Keratinocyte (primary cell): ENCODE measurements around the gene STAT3. TPM values are rescaled to one million over a fixed set of nuclear protein-coding genes. Genes with fewer than 3 reads are reported as not detected.

Experiments
- DNase-seq: peaks from one replicate; pipeline ENCODE4 v3.0.0-alpha.2; 2011; ENCODE audit warnings: low read depth, missing footprints, low spot score
- FAIRE-seq: peaks from 2 replicates; lab custom pipeline; 2011; peaks lifted over from hg19 to GRCh38; lab: Jason Lieb, UNC
- H2AFZ ChIP-seq: 2 replicates; pipeline ENCODE4 v1.6.0; 2012; ENCODE audit warnings: low read length, control low read depth, inconsistent platforms; ENCODE audit not compliant: control insufficient read depth
- H3K27ac ChIP-seq: 2 replicates; pipeline ENCODE4 v1.5.1; 2011; ENCODE audit warnings: low read length; ENCODE audit not compliant: control insufficient read depth, insufficient read depth
- H3K27me3 ChIP-seq: 3 replicates; pipeline ENCODE4 v1.6.0; 2011; ENCODE audit warnings: low read length; ENCODE audit not compliant: control insufficient read depth, insufficient read depth; ENCODE audit errors: extremely low read depth
- H3K36me3 ChIP-seq, 2 experiments: 2 replicates in 1 of 2; 3 replicates in 1 of 2; pipeline ENCODE4 v1.5.1; 2011; ENCODE audit warnings: low read length in 2 of 2, mild to moderate bottlenecking in 1 of 2; ENCODE audit not compliant: control insufficient read depth in 2 of 2, insufficient read depth in 2 of 2; ENCODE audit errors: extremely low read depth in 1 of 2
- H3K4me1 ChIP-seq: 3 replicates; pipeline ENCODE4 v1.5.1; 2011; ENCODE audit warnings: low read length; ENCODE audit not compliant: control insufficient read depth, insufficient read depth; ENCODE audit errors: extremely low read depth
- H3K4me2 ChIP-seq: 3 replicates; pipeline ENCODE4 v1.6.0; 2011; ENCODE audit warnings: low read depth, low read length; ENCODE audit not compliant: control insufficient read depth, insufficient read depth; ENCODE audit errors: extremely low read depth
- H3K4me3 ChIP-seq, 3 experiments: fragments of 200-600 bp in 1 of 3; sonication (generic) in 1 of 3; 2 replicates in 2 of 3; 3 replicates in 1 of 3; pipeline ENCODE4 v1.5.1; 2011 to 2016; ENCODE audit warnings: low read length in 3 of 3, mild to moderate bottlenecking in 3 of 3, control low read depth in 2 of 3, inconsistent platforms in 1 of 3, low read depth in 1 of 3, mixed read lengths in 1 of 3, mixed run types in 1 of 3, moderate library complexity in 1 of 3; ENCODE audit not compliant: control insufficient read depth in 2 of 3, insufficient read depth in 2 of 3; ENCODE audit errors: extremely low read depth in 1 of 3
- H3K79me2 ChIP-seq: 2 replicates; pipeline ENCODE4 v1.6.0; 2012; ENCODE audit warnings: low read length; ENCODE audit not compliant: control insufficient read depth, insufficient read depth
- H3K9ac ChIP-seq: 3 replicates; pipeline ENCODE4 v1.6.0; 2011; ENCODE audit warnings: low read length; ENCODE audit not compliant: control insufficient read depth, insufficient read depth; ENCODE audit errors: extremely low read depth
- H3K9me1 ChIP-seq: 3 replicates; pipeline ENCODE4 v1.6.0; 2011; ENCODE audit warnings: low read length; ENCODE audit not compliant: control insufficient read depth, insufficient read depth; ENCODE audit errors: extremely low read depth
- H3K9me3 ChIP-seq: 2 replicates; pipeline ENCODE4 v1.5.1; 2012; ENCODE audit warnings: low read depth, low read length; ENCODE audit not compliant: control insufficient read depth
- H4K20me1 ChIP-seq: 3 replicates; pipeline ENCODE4 v1.6.0; 2011; ENCODE audit warnings: low read length; ENCODE audit not compliant: control insufficient read depth, insufficient read depth; ENCODE audit errors: extremely low read depth
- CTCF ChIP-seq, 3 experiments: IDR thresholded peaks in 1 of 3; conservative IDR thresholded peaks in 1 of 3; optimal IDR thresholded peaks in 1 of 3; 2 replicates in 2 of 3; 3 replicates in 1 of 3; pipeline versions ENCODE3 to v1.5.1; 2011; ENCODE audit warnings: low read length in 3 of 3, mild to moderate bottlenecking in 3 of 3, moderate library complexity in 2 of 3, control low read depth in 1 of 3, inconsistent platforms in 1 of 3; ENCODE audit not compliant: insufficient read depth in 2 of 3; ENCODE audit errors: extremely low read depth in 1 of 3
- EZH2 ChIP-seq: IDR thresholded peaks from one replicate; pipeline ENCODE4 v1.6.1; 2012; ENCODE audit warnings: inconsistent platforms, mild to moderate bottlenecking, low read length, moderate library complexity
- dilution Hi-C: fragments of 300-500 bp; cut with MboI; formaldehyde crosslinking; loops from one replicate; pipeline ENCODE4 v1.7.0; 2020; ENCODE audit warnings: low sequenced_read_pairs; ENCODE audit not compliant: extremely low pct_ligation_motif_present
- polyA plus RNA-seq, 5 experiments: library from polyadenylated mRNA; depleted of rRNA in 3 of 5; stranded (reverse) in 3 of 5; stranded (forward) in 1 of 5; unstranded in 1 of 5; fragments of >200 nt; gene quantifications; 1 replicate in 1 of 5; 2 replicates in 3 of 5; 3 replicates in 1 of 5; pipeline versions ENCODE4 v1.2.1 to v1.2.3, GENCODE V29; 2011 to 2012; ENCODE audit warnings: missing spikeins in 2 of 5, low read depth in 1 of 5, low replicate concordance in 1 of 5

STAT3 gene
- polyA plus RNA-seq, 1 donor (not counting 4 experiments of a cell fraction or from before 2014, with no cell fraction given) = 37.4 TPM

GRCh38 chr17:42308446-42308845, 79.8 kb downstream of the STAT3 start:
- Histone ChIP-seq H3K27me3 (peaks cover 7% of the 10 kb centered on the region), H3K4me1 (peaks cover 5% of the 10 kb centered on the region), H3K9me1 (no peaks in the 10 kb centered on the region), H2AFZ (no peak overlapping the region), H4K20me1 (peaks cover 2% of the 10 kb centered on the region), H3K27ac (no peak overlapping the region), H3K9ac (no peak overlapping the region), H3K4me2 (no peak overlapping the region), H3K4me3 (no peak overlapping the region), H3K9me3 (no peaks in the 10 kb centered on the region), H3K36me3 (peaks cover 0 to 1% of the 10 kb centered on the region in 2 experiments), H3K79me2 (no peaks in the 10 kb centered on the region)
- dilution Hi-C loops = loop anchor here (25.0 kb wide), 1 partner anchor 204 kb away; no protein-coding TSS in a partner anchor
- FAIRE-seq (no peak), DNase-seq (no peak)
- TF ChIP-seq CTCF (optimal IDR thresholded peaks at IDR 0.05 in 1 of 3, IDR thresholded peaks at IDR 0.05 in 1 of 3, conservative IDR thresholded peaks at IDR 0.05 in 1 of 3; ENCODE audit: extremely low read depth in 1 of 3, insufficient read depth in 2 of 3, low read length in 3 of 3) (no peak), EZH2 (no peak)

GRCh38 chr17:42307362-42307927, 80.8 kb downstream of the STAT3 start:
- H3K36me3 ChIP-seq = no peaks in the 10 kb centered on the region
- no peak overlapping the region for H3K4me2 ChIP-seq
- no peaks in the 10 kb centered on the region for H3K9me1 ChIP-seq
- no peak overlapping the region for H2AFZ ChIP-seq
- FAIRE-seq (no peak), DNase-seq (no peak)
- no peak overlapping the region for H3K4me3 ChIP-seq
- peaks cover 7% of the 10 kb centered on the region for H3K27me3 ChIP-seq
- TF ChIP-seq EZH2 (no peak), CTCF (optimal IDR thresholded peaks at IDR 0.05 in 1 of 3, IDR thresholded peaks at IDR 0.05 in 1 of 3, conservative IDR thresholded peaks at IDR 0.05 in 1 of 3; ENCODE audit: extremely low read depth in 1 of 3, insufficient read depth in 2 of 3, low read length in 3 of 3) (no peak)
- H4K20me1 ChIP-seq = no peaks in the 10 kb centered on the region
- dilution Hi-C loops = loop anchor here (25.0 kb wide), 1 partner anchor 205 kb away; no protein-coding TSS in a partner anchor
- H3K4me1 ChIP-seq = peaks cover 4% of the 10 kb centered on the region
- H3K9ac ChIP-seq = no peak overlapping the region
- no peak overlapping the region for H3K27ac ChIP-seq
- no peaks in the 10 kb centered on the region for H3K79me2 ChIP-seq
- no peaks in the 10 kb centered on the region for H3K9me3 ChIP-seq
